ENCODE measurements around the gene NUDT8. TPM values are rescaled to one million over a fixed set of nuclear protein-coding genes. Genes with fewer than 3 reads are reported as not detected.

NUDT8 gene
- total and polyA plus RNA-seq, 2 experiments from 2014 or later = 5.0 to 15.1 TPM

DNA sequence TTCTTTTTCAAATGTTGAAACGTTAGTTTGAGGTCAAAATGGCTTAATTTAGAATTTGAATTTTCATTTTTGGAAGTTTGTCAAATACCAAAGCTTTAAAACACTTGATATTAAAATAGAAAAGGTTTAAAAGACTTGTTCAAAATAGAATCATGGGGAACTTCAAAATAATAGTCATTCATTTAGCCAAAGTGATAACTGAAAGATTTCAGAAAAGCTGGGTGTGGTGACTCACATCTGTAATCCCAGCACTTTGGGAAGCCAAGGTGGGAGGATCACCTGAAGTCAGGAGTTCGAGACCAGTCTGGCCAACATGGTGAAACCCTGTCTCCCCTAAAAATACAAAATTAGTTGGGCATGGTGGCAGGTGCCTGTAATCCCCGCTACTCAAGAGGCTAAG, 35.3 kb downstream of the NUDT8 start (continued):
- no peak for TF ChIP-seq EZH2phosphoT487 (IDR thresholded peaks at IDR 0.05; ENCODE audit: unreplicated experiment)
- no peak for TF ChIP-seq CREB1 (CRISPR knock-in tag; IDR thresholded peaks at IDR 0.05; ENCODE audit: low read depth)
- no peak for TF ChIP-seq JUNB (IDR thresholded peaks at IDR 0.05; ENCODE audit: unreplicated experiment)

DNA sequence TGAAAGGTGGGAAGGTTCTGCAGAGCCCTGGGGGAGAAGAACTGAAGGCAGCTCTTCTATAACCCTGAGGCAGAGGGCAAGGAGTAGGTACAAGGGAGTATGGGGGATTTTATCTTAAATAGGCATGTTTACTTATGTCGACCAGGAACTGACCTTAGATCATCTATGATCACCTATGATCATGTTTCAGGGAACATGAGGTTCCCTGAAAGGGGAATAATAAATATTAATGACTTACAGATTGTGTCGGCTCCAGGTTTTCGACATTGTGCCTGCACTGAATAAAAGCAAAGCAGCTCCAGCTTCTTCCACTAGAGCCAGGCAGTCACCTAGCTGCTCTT, 36.2 kb downstream of the NUDT8 start:
- Histone ChIP-seq H3K4me3 (no peak overlapping the region), H3K27ac (ENCODE audit: low read depth) (no peak overlapping the region)
- H3K27ac Mint-ChIP-seq = no peak overlapping the region; the same call in 1 of the 2 replicates

More for the DNA sequence above, 36.2 kb downstream of the NUDT8 start:
- Mint-ChIP-seq H3K36me3 (ENCODE audit: low read depth) (peaks cover 7% of the 10 kb centered on the region), H3K27me3 (ENCODE audit: insufficient read depth, low read depth, poor library complexity) (peaks cover 17% of the 10 kb centered on the region), H3K4me1 (peaks cover 12% of the 10 kb centered on the region), H3K4me3 (no peak overlapping the region), H3K9me3 (peaks cover 16% of the 10 kb centered on the region)
- DNase-seq (ENCODE audit: low spot score) (no peak), ATAC-seq (peak; percentile 47)
- Histone ChIP-seq H3K27me3 (ENCODE audit: insufficient read depth) (no peaks in the 10 kb centered on the region), H3F3A (replicated peaks; ENCODE audit: low read depth) (peaks cover 3% of the 10 kb centered on the region; the same call in 1 of the 2 replicates), H4K20me1 (replicated peaks; ENCODE audit: insufficient read depth) (no peaks in the 10 kb centered on the region), H2AFZ (peak overlapping the region; percentile 38; the same call in 1 of the 2 replicates), H3K4me2 (no peak overlapping the region), H3K79me2 (replicated peaks; ENCODE audit: insufficient read depth) (no peaks in the 10 kb centered on the region), H3K9me2 (ENCODE audit: insufficient read depth) (no peaks in the 10 kb centered on the region), H3K36me3 (ENCODE audit: insufficient read depth) (no peaks in the 10 kb centered on the region), H3K4me1 (ENCODE audit: insufficient read depth) (peaks cover 4% of the 10 kb centered on the region)
- TF ChIP-seq CREB1 (CRISPR knock-in tag; IDR thresholded peaks at IDR 0.05; ENCODE audit: low read depth) (no peak), EZH2phosphoT487 (IDR thresholded peaks at IDR 0.05; ENCODE audit: unreplicated experiment) (no peak), EZH2 (IDR thresholded peaks at IDR 0.05; ENCODE audit: low read depth, unreplicated experiment) (no peak)
- TF ChIP-seq, protein P1, sequence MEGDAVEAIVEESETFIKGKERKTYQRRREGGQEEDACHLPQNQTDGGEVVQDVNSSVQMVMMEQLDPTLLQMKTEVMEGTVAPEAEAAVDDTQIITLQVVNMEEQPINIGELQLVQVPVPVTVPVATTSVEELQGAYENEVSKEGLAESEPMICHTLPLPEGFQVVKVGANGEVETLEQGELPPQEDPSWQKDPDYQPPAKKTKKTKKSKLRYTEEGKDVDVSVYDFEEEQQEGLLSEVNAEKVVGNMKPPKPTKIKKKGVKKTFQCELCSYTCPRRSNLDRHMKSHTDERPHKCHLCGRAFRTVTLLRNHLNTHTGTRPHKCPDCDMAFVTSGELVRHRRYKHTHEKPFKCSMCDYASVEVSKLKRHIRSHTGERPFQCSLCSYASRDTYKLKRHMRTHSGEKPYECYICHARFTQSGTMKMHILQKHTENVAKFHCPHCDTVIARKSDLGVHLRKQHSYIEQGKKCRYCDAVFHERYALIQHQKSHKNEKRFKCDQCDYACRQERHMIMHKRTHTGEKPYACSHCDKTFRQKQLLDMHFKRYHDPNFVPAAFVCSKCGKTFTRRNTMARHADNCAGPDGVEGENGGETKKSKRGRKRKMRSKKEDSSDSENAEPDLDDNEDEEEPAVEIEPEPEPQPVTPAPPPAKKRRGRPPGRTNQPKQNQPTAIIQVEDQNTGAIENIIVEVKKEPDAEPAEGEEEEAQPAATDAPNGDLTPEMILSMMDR (conservative IDR thresholded peaks at IDR 0.05; ENCODE audit: low read depth in 2 of 2) = no peak
- TF ChIP-seq, protein P2, sequence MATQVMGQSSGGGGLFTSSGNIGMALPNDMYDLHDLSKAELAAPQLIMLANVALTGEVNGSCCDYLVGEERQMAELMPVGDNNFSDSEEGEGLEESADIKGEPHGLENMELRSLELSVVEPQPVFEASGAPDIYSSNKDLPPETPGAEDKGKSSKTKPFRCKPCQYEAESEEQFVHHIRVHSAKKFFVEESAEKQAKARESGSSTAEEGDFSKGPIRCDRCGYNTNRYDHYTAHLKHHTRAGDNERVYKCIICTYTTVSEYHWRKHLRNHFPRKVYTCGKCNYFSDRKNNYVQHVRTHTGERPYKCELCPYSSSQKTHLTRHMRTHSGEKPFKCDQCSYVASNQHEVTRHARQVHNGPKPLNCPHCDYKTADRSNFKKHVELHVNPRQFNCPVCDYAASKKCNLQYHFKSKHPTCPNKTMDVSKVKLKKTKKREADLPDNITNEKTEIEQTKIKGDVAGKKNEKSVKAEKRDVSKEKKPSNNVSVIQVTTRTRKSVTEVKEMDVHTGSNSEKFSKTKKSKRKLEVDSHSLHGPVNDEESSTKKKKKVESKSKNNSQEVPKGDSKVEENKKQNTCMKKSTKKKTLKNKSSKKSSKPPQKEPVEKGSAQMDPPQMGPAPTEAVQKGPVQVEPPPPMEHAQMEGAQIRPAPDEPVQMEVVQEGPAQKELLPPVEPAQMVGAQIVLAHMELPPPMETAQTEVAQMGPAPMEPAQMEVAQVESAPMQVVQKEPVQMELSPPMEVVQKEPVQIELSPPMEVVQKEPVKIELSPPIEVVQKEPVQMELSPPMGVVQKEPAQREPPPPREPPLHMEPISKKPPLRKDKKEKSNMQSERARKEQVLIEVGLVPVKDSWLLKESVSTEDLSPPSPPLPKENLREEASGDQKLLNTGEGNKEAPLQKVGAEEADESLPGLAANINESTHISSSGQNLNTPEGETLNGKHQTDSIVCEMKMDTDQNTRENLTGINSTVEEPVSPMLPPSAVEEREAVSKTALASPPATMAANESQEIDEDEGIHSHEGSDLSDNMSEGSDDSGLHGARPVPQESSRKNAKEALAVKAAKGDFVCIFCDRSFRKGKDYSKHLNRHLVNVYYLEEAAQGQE (IDR thresholded peaks at IDR 0.05; ENCODE audit: unreplicated experiment) = no peak

Data from GM23338 (cell line).